ENCODE results near the gene LDB3.

DNA sequence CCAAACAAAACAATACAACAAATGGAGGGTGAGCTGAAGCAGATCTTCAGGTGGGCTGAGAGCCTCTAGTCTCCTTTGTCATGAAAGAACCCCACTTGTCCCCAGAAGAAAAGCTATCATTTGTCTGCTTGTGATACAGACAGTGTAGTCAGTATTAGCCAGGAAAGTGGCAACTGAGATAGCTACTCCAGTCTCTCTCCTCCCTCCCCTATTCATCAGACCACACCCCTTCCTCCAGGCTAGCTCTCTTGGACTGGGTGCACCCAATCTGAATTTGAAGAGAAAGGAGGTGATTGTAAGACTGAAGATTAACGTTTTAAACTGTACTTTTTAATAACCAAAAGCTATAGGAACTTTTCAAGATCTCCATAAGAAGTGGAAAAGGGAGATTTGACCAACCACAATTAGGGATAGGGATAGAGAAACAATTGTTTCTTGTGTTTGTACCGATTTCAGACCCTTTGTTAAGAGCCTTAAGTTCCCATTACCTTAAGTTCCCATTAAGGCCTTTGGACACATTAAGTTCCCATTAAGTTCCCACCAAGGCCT is 102.2 kb downstream of the LDB3 start:
- TF ChIP-seq HOXA7 (CRISPR knock-in tag; IDR thresholded peaks at IDR 0.05) (no peak), RAD21 (conservative IDR thresholded peaks at IDR 0.05 in 1 of 2, IDR thresholded peaks at IDR 0.05 in 1 of 2) (no peak), POLR2A (IDR thresholded peaks at IDR 0.05; ENCODE audit: low read length) (no peak), NR3C1 (IDR thresholded peaks at IDR 0.05) (no peak), SMC3 (IDR thresholded peaks at IDR 0.05) (no peak), BHLHE40 (IDR thresholded peaks at IDR 0.05; ENCODE audit: low read depth, low read length) (no peak), POLR2AphosphoS2 (conservative IDR thresholded peaks at IDR 0.05; ENCODE audit: low read length) (no peak), CBX2 (IDR thresholded peaks at IDR 0.05; ENCODE audit: borderline replicate concordance, low read depth) (no peak), JUN (IDR thresholded peaks at IDR 0.05) (no peak), ZC3H11A (IDR thresholded peaks at IDR 0.05) (no peak), KDM1A (IDR thresholded peaks at IDR 0.05; ENCODE audit: low read depth) (no peak)
- TF ChIP-seq, protein P1, sequence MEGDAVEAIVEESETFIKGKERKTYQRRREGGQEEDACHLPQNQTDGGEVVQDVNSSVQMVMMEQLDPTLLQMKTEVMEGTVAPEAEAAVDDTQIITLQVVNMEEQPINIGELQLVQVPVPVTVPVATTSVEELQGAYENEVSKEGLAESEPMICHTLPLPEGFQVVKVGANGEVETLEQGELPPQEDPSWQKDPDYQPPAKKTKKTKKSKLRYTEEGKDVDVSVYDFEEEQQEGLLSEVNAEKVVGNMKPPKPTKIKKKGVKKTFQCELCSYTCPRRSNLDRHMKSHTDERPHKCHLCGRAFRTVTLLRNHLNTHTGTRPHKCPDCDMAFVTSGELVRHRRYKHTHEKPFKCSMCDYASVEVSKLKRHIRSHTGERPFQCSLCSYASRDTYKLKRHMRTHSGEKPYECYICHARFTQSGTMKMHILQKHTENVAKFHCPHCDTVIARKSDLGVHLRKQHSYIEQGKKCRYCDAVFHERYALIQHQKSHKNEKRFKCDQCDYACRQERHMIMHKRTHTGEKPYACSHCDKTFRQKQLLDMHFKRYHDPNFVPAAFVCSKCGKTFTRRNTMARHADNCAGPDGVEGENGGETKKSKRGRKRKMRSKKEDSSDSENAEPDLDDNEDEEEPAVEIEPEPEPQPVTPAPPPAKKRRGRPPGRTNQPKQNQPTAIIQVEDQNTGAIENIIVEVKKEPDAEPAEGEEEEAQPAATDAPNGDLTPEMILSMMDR (IDR thresholded peaks at IDR 0.05), result no peak
- TF ChIP-seq, protein P2, sequence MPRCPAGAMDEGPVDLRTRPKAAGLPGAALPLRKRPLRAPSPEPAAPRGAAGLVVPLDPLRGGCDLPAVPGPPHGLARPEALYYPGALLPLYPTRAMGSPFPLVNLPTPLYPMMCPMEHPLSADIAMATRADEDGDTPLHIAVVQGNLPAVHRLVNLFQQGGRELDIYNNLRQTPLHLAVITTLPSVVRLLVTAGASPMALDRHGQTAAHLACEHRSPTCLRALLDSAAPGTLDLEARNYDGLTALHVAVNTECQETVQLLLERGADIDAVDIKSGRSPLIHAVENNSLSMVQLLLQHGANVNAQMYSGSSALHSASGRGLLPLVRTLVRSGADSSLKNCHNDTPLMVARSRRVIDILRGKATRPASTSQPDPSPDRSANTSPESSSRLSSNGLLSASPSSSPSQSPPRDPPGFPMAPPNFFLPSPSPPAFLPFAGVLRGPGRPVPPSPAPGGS (IDR thresholded peaks at IDR 0.05), result no peak
- TF ChIP-seq, protein P3, sequence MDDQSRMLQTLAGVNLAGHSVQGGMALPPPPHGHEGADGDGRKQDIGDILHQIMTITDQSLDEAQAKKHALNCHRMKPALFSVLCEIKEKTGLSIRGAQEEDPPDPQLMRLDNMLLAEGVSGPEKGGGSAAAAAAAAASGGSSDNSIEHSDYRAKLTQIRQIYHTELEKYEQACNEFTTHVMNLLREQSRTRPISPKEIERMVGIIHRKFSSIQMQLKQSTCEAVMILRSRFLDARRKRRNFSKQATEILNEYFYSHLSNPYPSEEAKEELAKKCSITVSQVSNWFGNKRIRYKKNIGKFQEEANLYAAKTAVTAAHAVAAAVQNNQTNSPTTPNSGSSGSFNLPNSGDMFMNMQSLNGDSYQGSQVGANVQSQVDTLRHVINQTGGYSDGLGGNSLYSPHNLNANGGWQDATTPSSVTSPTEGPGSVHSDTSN (IDR thresholded peaks at IDR 0.05), result no peak

Data from A549 (cell line).